D721Med (cell line): Measurements from ENCODE around the gene DEUP1.

ENCODE experiments used
- DNase-seq: peaks from one replicate; pipeline ENCODE4 v3.0.0; 2011; ENCODE audit warnings: low spot score; ENCODE audit not compliant: insufficient read length
- FAIRE-seq: peaks from 2 replicates; lab custom pipeline; 2011; peaks lifted over from hg19 to GRCh38; lab: Jason Lieb, UNC
- CTCF ChIP-seq: IDR thresholded peaks from 2 replicates; pipeline ENCODE4 v1.5.1; 2012; ENCODE audit warnings: mild to moderate bottlenecking, control low read depth; ENCODE audit not compliant: insufficient read depth; ENCODE audit errors: missing control alignments

Gene DEUP1

GRCh38 chr11:93322207-93322606 is 8.3 kb upstream of the DEUP1 start:
- DNase-seq (no peak), FAIRE-seq (no peak)
- no peak for TF ChIP-seq CTCF

GRCh38 chr11:93323747-93324146 is 6.8 kb upstream of the DEUP1 start:
- no peak for TF ChIP-seq CTCF
- FAIRE-seq (no peak), DNase-seq (no peak)

GRCh38 chr11:93324500-93324899 is 6.0 kb upstream of the DEUP1 start:
- DNase-seq, result no peak
- TF ChIP-seq CTCF, result no peak
- FAIRE-seq, result no peak

- no peak for TF ChIP-seq CTCF
- no peak for FAIRE-seq
- DNase-seq, result no peak
Measured at GRCh38 chr11:93326681-93327080, 3.9 kb upstream of the DEUP1 start.

- FAIRE-seq, result no peak
- DNase-seq, result no peak
- TF ChIP-seq CTCF, result no peak
Measured at GRCh38 chr11:93329936-93330445, 551 bp upstream of the DEUP1 start.

- FAIRE-seq (no peak), DNase-seq (no peak)
- TF ChIP-seq CTCF, result no peak
Measured at GRCh38 chr11:93340223-93340622, 9.7 kb downstream of the DEUP1 start.

GRCh38 chr11:93344855-93345333 is 14.4 kb downstream of the DEUP1 start:
- TF ChIP-seq CTCF, result no peak
- no peak for DNase-seq
- FAIRE-seq, result no peak
